Muscle of back (tissue), 11 donors: ENCODE data around the gene CSTF1. TPM values are rescaled to one million over a fixed set of nuclear protein-coding genes. Genes with fewer than 3 reads are reported as not detected.

Source experiments
- DNase-seq, 3 donors: peaks; one replicate each; pipeline versions ENCODE4 v3.0.0 to v3.0.0-alpha.2; 2013
- polyA plus RNA-seq, 10 donors: library from polyadenylated mRNA; unstranded; fragments of 120-200 nt; gene quantifications; one replicate each; pipeline ENCODE4 v1.2.1, GENCODE V29; 2013; ENCODE audit not compliant: insufficient read length in 10 of 10

CSTF1 gene
- polyA plus RNA-seq, 10 donors = 24.0 to 31.3 (median 26.9) TPM

DNA sequence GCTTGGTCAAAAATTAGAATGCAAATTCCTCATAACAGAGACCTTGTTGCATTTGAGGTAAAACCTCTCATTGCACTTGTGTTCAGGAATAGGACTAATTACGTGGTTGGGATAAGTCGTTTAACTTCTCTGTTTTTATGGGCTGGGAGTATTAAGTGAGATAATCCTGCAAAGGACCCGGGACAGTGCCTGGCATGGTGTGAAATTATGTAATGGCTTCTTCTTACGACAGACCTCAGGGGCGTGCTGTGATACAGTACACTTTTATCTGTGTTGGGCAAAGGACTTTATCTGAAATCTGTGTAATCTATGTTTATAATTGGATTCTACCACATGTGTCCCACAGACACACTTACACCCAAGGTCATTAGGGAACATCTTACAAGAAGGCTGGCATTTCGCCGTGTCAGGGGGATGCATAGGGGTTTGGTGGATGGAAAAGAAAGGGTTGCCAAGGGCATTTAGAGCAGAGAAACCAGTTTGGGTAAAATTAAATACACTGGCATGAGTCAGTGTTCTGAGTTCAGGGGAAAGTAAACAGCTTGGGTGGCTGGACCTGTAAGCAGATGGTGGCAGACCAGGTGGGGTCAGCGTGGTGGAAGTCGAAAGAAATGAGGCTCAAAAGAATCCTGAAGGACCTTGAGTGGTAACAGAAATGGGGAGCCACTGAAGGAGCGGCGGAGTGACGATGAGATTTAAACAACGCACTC is 58.8 kb downstream of the CSTF1 start:
- DNase-seq = no peak

DNA sequence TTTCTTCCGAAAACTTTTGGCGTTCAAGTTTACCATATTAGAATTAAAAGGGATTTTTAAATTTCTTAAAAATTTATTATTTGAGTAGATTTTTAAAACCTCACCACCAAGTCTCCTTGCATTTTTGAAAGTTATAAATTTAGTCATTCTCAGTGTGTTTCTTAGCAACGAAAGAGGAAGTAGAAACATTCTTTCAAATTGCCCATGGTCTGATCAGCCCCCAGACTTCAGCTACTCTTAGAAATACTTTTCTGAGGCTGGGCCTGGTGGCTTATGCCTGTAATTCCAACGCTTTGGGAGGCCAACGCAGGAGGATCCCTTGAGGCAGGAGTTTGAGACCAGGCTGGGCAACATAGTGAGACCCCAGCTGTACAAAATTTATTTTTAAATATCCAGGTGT is 60.9 kb downstream of the CSTF1 start:
- DNase-seq = no peak

DNA sequence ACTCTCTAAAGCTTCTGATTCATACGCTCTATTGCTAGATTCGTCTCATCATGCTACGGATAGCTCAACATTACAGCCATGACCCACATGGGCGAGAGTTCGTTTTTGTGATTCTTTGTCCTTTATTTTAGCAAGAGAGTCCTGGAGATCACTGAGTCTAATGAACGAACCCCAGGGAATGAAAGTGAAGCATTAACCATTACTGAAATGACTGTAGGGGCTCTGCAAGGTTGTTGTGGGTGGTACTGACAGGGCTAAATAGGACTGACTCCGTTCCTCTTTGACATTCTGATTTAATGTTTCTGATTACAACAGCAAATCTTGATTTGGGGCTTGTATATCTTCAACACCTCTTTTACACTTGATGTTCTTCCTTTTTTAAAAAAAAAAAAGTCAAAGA is 62.3 kb downstream of the CSTF1 start:
- DNase-seq = no peak

Other genes starting within 250 kb of the CSTF1 start
- not detected for gene MC3R, start 143.9 kb upstream of the CSTF1 start, polyA plus RNA-seq
- gene FAM210B, start 33.7 kb upstream of the CSTF1 start, polyA plus RNA-seq = 10 to 100 TPM; 32.8 to 64.9 (median 43.2) TPM
- 10 to 100 TPM in 4 of 10 donors, 1 to 10 TPM in 6; 6.6 to 12.0 (median 9.5) TPM for gene AURKA, start 430 bp upstream of the CSTF1 start, polyA plus RNA-seq
- gene CASS4, start 19.6 kb downstream of the CSTF1 start, polyA plus RNA-seq = 1 to 10 TPM; 3.7 to 6.9 (median 5.6) TPM
- gene RTF2, start 76.0 kb downstream of the CSTF1 start, polyA plus RNA-seq = 100 to 1,000 TPM in 4 of 10 donors, 10 to 100 TPM in 6; 87.8 to 104 (median 98.0) TPM
- gene FAM209A, start 132.1 kb downstream of the CSTF1 start, polyA plus RNA-seq = under 1 TPM in 6 of 10 donors, not detected in 4; 0.27 to 0.62 (median 0.40) TPM
- gene FAM209B, start 140.6 kb downstream of the CSTF1 start, polyA plus RNA-seq = under 1 TPM in 2 of 10 donors, not detected in 8; 0.18 to 0.49 TPM
- 10 to 100 TPM in 1 of 10 donors, 1 to 10 TPM in 1, under 1 TPM in 5, not detected in 3; 0.07 to 11.7 (median 0.20) TPM for gene TFAP2C, start 236.7 kb downstream of the CSTF1 start, polyA plus RNA-seq